Ovary (tissue), 9 donors: ENCODE data around the gene CTSH. TPM values are rescaled to one million over a fixed set of nuclear protein-coding genes. Genes with fewer than 3 reads are reported as not detected.

Experiments used
- DNase-seq, 5 donors: peaks; one replicate each; pipeline ENCODE4 v3.0.0-alpha.2; 2019 to 2020
- H3K27ac ChIP-seq, 2 donors: fragments of 200-600 bp; one replicate each; pipeline versions ENCODE4 v1.5.1 to v1.8.0; 2019 to 2022
- H3K27me3 ChIP-seq: fragments of 200-600 bp; one replicate; pipeline ENCODE4 v1.8.0; 2022
- H3K36me3 ChIP-seq: fragments of 200-600 bp; sonication (generic); one replicate; pipeline ENCODE4 v1.5.1; 2019
- H3K4me1 ChIP-seq: one replicate; pipeline ENCODE4 v1.8.1; 2013; ENCODE audit warnings: mild to moderate bottlenecking, moderate library complexity; ENCODE audit not compliant: insufficient read depth
- H3K4me3 ChIP-seq: fragments of 200-600 bp; sonication (generic); one replicate; pipeline ENCODE4 v1.5.1; 2017
- H3K9me3 ChIP-seq, 2 donors: fragments of 200-600 bp in 1 of 2; sonication (generic) in 1 of 2; one replicate each; pipeline versions ENCODE4 v1.5.1 to v1.8.1; 2013 to 2019; ENCODE audit warnings: mild to moderate bottlenecking in 1 of 2, moderate library complexity in 1 of 2
- EP300 ChIP-seq: sonication (generic); formaldehyde crosslinking; IDR thresholded peaks from one replicate; pipeline ENCODE4 v1.6.1; 2017; ENCODE audit warnings: antibody characterized with exemption
- POLR2A ChIP-seq: fragments of 450-650 bp; IDR thresholded peaks from one replicate; pipeline ENCODE4 v1.6.1; 2017; ENCODE audit warnings: antibody characterized with exemption, mild to moderate bottlenecking, moderate library complexity
- WGBS, 3 donors: extraction: QIAGEN DNeasy Blood & Tissue Kit in 1 of 3; methylation state at CpG; one replicate each; pipeline versions ENCODE4 v1.1.5 to v1.1.7; 2013 to 2017; 5-methylcytosine and 5-hydroxymethylcytosine counted together
- intact Hi-C, 4 donors: fragments of 100-400 bp; cut with DNase I; formaldehyde crosslinking; loops; one replicate each; pipeline versions ENCODE4 v1.11.0 to v1.15.1; 2022 to 2023
- polyA plus RNA-seq, 2 donors: library from polyadenylated mRNA; stranded (reverse); fragments of 200-250 nt in 1 of 2; fragments of 350-450 nt in 1 of 2; fragmentation: Illumina TruSeq in 1 of 2; extraction: RNeasy Lipid Tissue Mini Kit (QIAGEN cat#74804) in 1 of 2; gene quantifications; one replicate each; pipeline ENCODE4 v1.2.3, GENCODE V29; 2013 to 2014
- total RNA-seq, 7 donors: library from RNA; depleted of rRNA in 2 of 7; stranded (reverse); fragments of >200 nt in 2 of 7; fragmentation: NEBNext Ultra II Directional in 3 of 7; extraction: Animal tissue kit (Norgen Biotek cat#: 25700) in 3 of 7; gene quantifications; one replicate each; pipeline versions ENCODE4 v1.1.0 to v1.2.4, GENCODE V29; 2016 to 2023
- TF ChIP-seq, protein P1 (sequence below), 3 donors: fragments of 450-650 bp in 2 of 3; fragments of 200-600 bp in 1 of 3; IDR thresholded peaks; one replicate each; pipeline versions ENCODE4 v1.5.1 to v1.8.0; 2016 to 2022; ENCODE audit warnings: antibody characterized with exemption in 3 of 3, mild to moderate bottlenecking in 1 of 3
- donor health status: DM: no; HTN: no; CAD: no; lungs with moderate emphysema.
- donor health status: DM: no; HTN: no; CAD: no.
- donor health status: Bipolar disorder and iron deficiency.
- donor health status: DM: yes; HTN: yes; CAD: no.
- donor health status: DM: no; HTN: no; CAD: no.
- donor health status: DM: yes; HTN: yes; CAD: no.

Gene CTSH
- total and polyA plus RNA-seq, 9 donors = 84.3 to 197 (median 140) TPM

GRCh38 chr15:78895471-78895870 lies 49.4 kb downstream of the CTSH start:
- no peak overlapping the region for H3K27ac ChIP-seq
- no peaks in the 10 kb centered on the region for H3K4me1 ChIP-seq
- TF ChIP-seq EP300 = no peak
- TF ChIP-seq, protein P1, sequence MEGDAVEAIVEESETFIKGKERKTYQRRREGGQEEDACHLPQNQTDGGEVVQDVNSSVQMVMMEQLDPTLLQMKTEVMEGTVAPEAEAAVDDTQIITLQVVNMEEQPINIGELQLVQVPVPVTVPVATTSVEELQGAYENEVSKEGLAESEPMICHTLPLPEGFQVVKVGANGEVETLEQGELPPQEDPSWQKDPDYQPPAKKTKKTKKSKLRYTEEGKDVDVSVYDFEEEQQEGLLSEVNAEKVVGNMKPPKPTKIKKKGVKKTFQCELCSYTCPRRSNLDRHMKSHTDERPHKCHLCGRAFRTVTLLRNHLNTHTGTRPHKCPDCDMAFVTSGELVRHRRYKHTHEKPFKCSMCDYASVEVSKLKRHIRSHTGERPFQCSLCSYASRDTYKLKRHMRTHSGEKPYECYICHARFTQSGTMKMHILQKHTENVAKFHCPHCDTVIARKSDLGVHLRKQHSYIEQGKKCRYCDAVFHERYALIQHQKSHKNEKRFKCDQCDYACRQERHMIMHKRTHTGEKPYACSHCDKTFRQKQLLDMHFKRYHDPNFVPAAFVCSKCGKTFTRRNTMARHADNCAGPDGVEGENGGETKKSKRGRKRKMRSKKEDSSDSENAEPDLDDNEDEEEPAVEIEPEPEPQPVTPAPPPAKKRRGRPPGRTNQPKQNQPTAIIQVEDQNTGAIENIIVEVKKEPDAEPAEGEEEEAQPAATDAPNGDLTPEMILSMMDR (IDR thresholded peaks at IDR 0.05) = no peak
- TF ChIP-seq POLR2A = no peak
- H3K4me3 ChIP-seq = no peak overlapping the region
- H3K27me3 ChIP-seq = no peaks in the 10 kb centered on the region
- H3K36me3 ChIP-seq = no peaks in the 10 kb centered on the region
- 45 to 48% (median 47%) methylated on average over 3 of the region's 3 CpGs for WGBS, 3 donors
- no peak for DNase-seq
- intact Hi-C loops = no loop called here
- no peaks in the 10 kb centered on the region for H3K9me3 ChIP-seq

GRCh38 chr15:78893538-78893937 lies 51.3 kb downstream of the CTSH start:
- Histone ChIP-seq H3K27ac (no peak overlapping the region), H3K9me3 (no peaks in the 10 kb centered on the region), H3K4me3 (no peak overlapping the region), H3K36me3 (no peaks in the 10 kb centered on the region), H3K4me1 (no peaks in the 10 kb centered on the region), H3K27me3 (no peaks in the 10 kb centered on the region)
- DNase-seq = no peak
- intact Hi-C loops = no loop called here
- no peak for TF ChIP-seq POLR2A
- TF ChIP-seq, protein P1 (IDR thresholded peaks at IDR 0.05) = no peak
- no peak for TF ChIP-seq EP300
- WGBS, 3 donors = 25 to 42% (median 27%) methylated on average over 2 of the region's 2 CpGs

- Histone ChIP-seq H3K9me3 (no peaks in the 10 kb centered on the region), H3K4me1 (no peaks in the 10 kb centered on the region), H3K36me3 (no peaks in the 10 kb centered on the region), H3K27ac (no peak overlapping the region), H3K27me3 (no peaks in the 10 kb centered on the region), H3K4me3 (no peak overlapping the region)
- 80 to 86% (median 81%) methylated on average over 4 of the region's 4 CpGs for WGBS, 3 donors
- TF ChIP-seq POLR2A = no peak
- no peak for TF ChIP-seq EP300
- DNase-seq = no peak
- intact Hi-C loops = no loop called here
These were observed 55.8 kb downstream of the CTSH start for GRCh38 chr15:78889000-78889399.

DNA sequence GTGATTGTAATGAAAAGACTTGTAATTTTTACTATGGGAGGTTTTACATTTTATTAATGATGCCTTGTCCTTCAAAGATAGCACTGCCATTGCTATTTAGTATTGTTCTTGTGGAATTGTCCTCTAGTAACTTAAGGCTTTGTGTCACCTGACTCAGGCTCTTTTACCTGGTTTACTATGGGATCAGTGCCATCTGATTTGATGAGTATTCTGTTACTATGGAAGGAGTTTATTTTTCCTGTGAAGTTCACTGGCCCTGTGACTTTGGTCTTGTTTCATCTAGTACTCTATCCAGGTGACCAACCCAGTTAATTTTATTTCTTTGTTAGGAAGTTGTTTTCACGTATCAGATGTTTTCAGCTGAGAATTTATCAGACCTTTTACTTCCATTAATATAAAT lies 63.2 kb downstream of the CTSH start:
- H3K9me3 ChIP-seq = no peaks in the 10 kb centered on the region
- intact Hi-C loops = no loop called here
- no peaks in the 10 kb centered on the region for H3K27me3 ChIP-seq
- TF ChIP-seq POLR2A = no peak
- TF ChIP-seq, protein P1 (IDR thresholded peaks at IDR 0.05) = no peak
- no peak for TF ChIP-seq EP300
- no peak for DNase-seq
- H3K4me1 ChIP-seq = peaks cover 12% of the 10 kb centered on the region
- H3K4me3 ChIP-seq = no peak overlapping the region
- no peak overlapping the region for H3K27ac ChIP-seq
- WGBS, 3 donors = 78 to 85% (median 81%) methylated on average over 1 of the region's 1 CpG
- no peaks in the 10 kb centered on the region for H3K36me3 ChIP-seq

DNA sequence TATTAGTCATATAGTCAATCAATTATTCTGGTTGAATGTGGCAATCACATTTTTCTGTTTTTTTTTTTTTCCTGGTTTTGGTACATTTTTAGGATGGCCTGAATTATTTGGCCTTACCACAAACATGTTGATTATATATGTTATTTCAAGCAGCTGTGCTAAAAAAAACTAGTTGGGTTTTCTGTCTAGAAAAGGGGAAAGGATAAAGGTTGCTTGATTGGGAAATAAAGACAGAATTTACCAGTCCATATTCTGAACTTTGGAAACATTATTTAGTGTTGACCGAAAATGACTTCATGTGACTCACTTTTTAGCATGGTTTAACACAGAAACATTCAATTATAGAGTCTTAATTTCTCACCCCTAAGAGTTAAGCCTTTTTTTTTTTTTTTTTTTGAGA lies 64.0 kb downstream of the CTSH start:
- TF ChIP-seq POLR2A (no peak), EP300 (no peak)
- TF ChIP-seq, protein P1 (IDR thresholded peaks at IDR 0.05) = no peak
- Histone ChIP-seq H3K9me3 (no peaks in the 10 kb centered on the region), H3K27ac (no peak overlapping the region), H3K4me1 (peaks cover 12% of the 10 kb centered on the region), H3K36me3 (no peaks in the 10 kb centered on the region), H3K4me3 (no peak overlapping the region), H3K27me3 (no peaks in the 10 kb centered on the region)
- no peak for DNase-seq
- intact Hi-C loops = no loop called here
- WGBS, 3 donors = 83 to 90% (median 83%) methylated on average over 1 of the region's 1 CpG
